Measurements from ENCODE around the gene INPP4A.

Gene INPP4A

GRCh38 chr2:98496750-98497493 is 52.3 kb downstream of the INPP4A start:
- no peak for DNase-seq (ENCODE audit: low spot score)

GRCh38 chr2:98498703-98499440 is 54.2 kb downstream of the INPP4A start:
- DNase-seq (ENCODE audit: low spot score) = no peak

- DNase-seq (ENCODE audit: low spot score) = no peak
Measured at GRCh38 chr2:98500561-98500960, 55.9 kb downstream of the INPP4A start.

GRCh38 chr2:98501223-98501622 is 56.6 kb downstream of the INPP4A start:
- no peak for DNase-seq (ENCODE audit: low spot score)

- no peak for DNase-seq (ENCODE audit: low spot score)
Measured at GRCh38 chr2:98501876-98502275, 57.2 kb downstream of the INPP4A start.

- DNase-seq (ENCODE audit: low spot score) = no peak
Measured at GRCh38 chr2:98502556-98503335, 58.1 kb downstream of the INPP4A start.

GRCh38 chr2:98503481-98504105 is 58.9 kb downstream of the INPP4A start:
- no peak for DNase-seq (ENCODE audit: low spot score)

- no peak for DNase-seq (ENCODE audit: low spot score)
Measured at GRCh38 chr2:98504381-98505109, 59.9 kb downstream of the INPP4A start.

- DNase-seq (ENCODE audit: low spot score) = no peak
Measured at GRCh38 chr2:98505311-98505808, 60.7 kb downstream of the INPP4A start.

GRCh38 chr2:98505971-98506664 is 61.5 kb downstream of the INPP4A start:
- no peak for DNase-seq (ENCODE audit: low spot score)

- DNase-seq (ENCODE audit: low spot score) = no peak
Measured at GRCh38 chr2:98506881-98507280, 62.2 kb downstream of the INPP4A start.

GRCh38 chr2:98507461-98507860 is 62.8 kb downstream of the INPP4A start:
- DNase-seq (ENCODE audit: low spot score) = no peak

- DNase-seq (ENCODE audit: low spot score) = no peak
Measured at GRCh38 chr2:98507891-98508708, 63.4 kb downstream of the INPP4A start.

- no peak for DNase-seq (ENCODE audit: low spot score)
Measured at GRCh38 chr2:98508709-98509066, 64.0 kb downstream of the INPP4A start.

GRCh38 chr2:98509542-98510321 is 65.1 kb downstream of the INPP4A start:
- DNase-seq (ENCODE audit: low spot score) = no peak

GRCh38 chr2:98510322-98510662 is 65.6 kb downstream of the INPP4A start:
- DNase-seq (ENCODE audit: low spot score) = no peak

GRCh38 chr2:98511981-98512380 is 67.3 kb downstream of the INPP4A start:
- no peak for DNase-seq (ENCODE audit: low spot score)

- DNase-seq (ENCODE audit: low spot score) = no peak
Measured at GRCh38 chr2:98512699-98513098, 68.0 kb downstream of the INPP4A start.

GRCh38 chr2:98514096-98514639 is 69.5 kb downstream of the INPP4A start:
- no peak for DNase-seq (ENCODE audit: low spot score)
